Breast epithelium (tissue), 3 donors: Measurements from ENCODE around the gene STX10.

ENCODE experiments used
- POLR2A ChIP-seq: fragments of 450-650 bp; IDR thresholded peaks from one replicate; pipeline ENCODE4 v1.6.1; 2016; ENCODE audit warnings: antibody characterized with exemption, mild to moderate bottlenecking, moderate library complexity
- TF ChIP-seq, protein P1 (sequence below), 3 donors: fragments of 450-650 bp; IDR thresholded peaks; one replicate each; pipeline ENCODE4 v1.5.1; 2016 to 2017; ENCODE audit warnings: antibody characterized with exemption in 3 of 3, mild to moderate bottlenecking in 3 of 3, moderate library complexity in 3 of 3

DNA sequence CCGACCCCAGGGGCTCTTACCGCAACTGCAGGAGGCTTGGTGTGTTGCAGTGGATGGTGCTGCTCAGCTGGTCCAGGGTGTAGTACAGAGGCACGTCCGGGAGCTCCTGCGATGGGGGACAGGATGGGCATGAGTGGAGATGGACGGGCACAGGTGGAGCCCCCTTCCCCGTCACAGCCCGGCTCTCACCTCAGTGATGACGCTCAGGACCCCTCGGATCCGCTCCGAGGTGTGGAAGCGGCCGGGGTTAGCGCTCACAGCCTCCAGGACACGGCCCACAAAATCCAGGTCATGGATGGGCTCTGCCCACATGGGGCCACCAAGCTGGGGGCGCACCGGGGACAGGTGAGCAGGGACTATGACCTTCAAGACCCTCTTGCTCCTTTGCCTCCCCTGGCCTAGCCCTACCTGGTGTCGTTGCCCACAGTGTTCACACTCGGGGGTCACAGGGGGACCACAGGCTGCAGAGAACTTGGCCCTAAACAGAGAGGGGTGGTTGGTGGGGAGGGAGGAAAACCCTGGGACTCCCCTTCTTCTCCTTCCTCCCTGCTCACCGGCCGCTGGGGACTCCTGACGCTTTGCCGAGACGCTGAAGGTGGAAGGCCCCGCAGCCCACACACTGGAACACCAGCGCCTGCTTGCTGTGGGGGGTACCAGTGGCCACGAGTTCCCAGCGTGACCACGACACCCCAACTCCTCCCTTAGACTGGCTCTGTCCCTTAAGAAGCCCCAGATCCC lies 40.6 kb downstream of the STX10 start:
- TF ChIP-seq, protein P1, sequence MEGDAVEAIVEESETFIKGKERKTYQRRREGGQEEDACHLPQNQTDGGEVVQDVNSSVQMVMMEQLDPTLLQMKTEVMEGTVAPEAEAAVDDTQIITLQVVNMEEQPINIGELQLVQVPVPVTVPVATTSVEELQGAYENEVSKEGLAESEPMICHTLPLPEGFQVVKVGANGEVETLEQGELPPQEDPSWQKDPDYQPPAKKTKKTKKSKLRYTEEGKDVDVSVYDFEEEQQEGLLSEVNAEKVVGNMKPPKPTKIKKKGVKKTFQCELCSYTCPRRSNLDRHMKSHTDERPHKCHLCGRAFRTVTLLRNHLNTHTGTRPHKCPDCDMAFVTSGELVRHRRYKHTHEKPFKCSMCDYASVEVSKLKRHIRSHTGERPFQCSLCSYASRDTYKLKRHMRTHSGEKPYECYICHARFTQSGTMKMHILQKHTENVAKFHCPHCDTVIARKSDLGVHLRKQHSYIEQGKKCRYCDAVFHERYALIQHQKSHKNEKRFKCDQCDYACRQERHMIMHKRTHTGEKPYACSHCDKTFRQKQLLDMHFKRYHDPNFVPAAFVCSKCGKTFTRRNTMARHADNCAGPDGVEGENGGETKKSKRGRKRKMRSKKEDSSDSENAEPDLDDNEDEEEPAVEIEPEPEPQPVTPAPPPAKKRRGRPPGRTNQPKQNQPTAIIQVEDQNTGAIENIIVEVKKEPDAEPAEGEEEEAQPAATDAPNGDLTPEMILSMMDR (IDR thresholded peaks at IDR 0.05): no peak
- TF ChIP-seq POLR2A: no peak
